SU-DHL-6 (cell line): Measurements from ENCODE around the gene HNF4A.

Source experiments
- H2AFZ ChIP-seq: fragments of 200-600 bp; sonication (generic); 2 replicates; pipeline ENCODE4 v1.6.1; 2014; ENCODE audit warnings: low read depth, mild to moderate bottlenecking, moderate library complexity, mixed read lengths, antibody characterized with exemption, low read length; ENCODE audit not compliant: severe bottlenecking
- H3F3A ChIP-seq: fragments of 200-600 bp; shearing (Covaris generic); 2 replicates; pipeline ENCODE4 v1.6.0; 2016; ENCODE audit warnings: antibody characterized with exemption, mild to moderate bottlenecking; ENCODE audit not compliant: insufficient read depth
- H3K27ac ChIP-seq: fragments of 200-600 bp; sonication (generic); 2 replicates; pipeline ENCODE4 v1.5.1; 2016; ENCODE audit warnings: low read depth, mild to moderate bottlenecking, low read length, moderate library complexity, mixed read lengths
- H3K27me3 ChIP-seq: fragments of 200-600 bp; sonication (generic), shearing (Covaris generic); 2 replicates; pipeline ENCODE4 v1.6.0; 2014; ENCODE audit warnings: mild to moderate bottlenecking, low read length
- H3K36me3 ChIP-seq: fragments of 200-600 bp; sonication (generic); 2 replicates; pipeline ENCODE4 v1.6.1; 2014; ENCODE audit warnings: mild to moderate bottlenecking, low read length, mixed read lengths
- H3K4me2 ChIP-seq: fragments of 300-600, 200-600 bp; shearing (Covaris generic), sonication (generic); 2 replicates; pipeline ENCODE4 v1.6.0; 2014; ENCODE audit warnings: low read length, low read depth, mild to moderate bottlenecking; ENCODE audit not compliant: poor library complexity, severe bottlenecking
- H3K4me3 ChIP-seq: fragments of 200-600 bp; sonication (generic); 2 replicates; pipeline ENCODE4 v1.5.1; 2014; ENCODE audit warnings: antibody characterized with exemption, low read length, mild to moderate bottlenecking, mixed read lengths; ENCODE audit not compliant: insufficient read depth, poor library complexity, severe bottlenecking
- H3K79me2 ChIP-seq: fragments of 200-600 bp; sonication (generic); 2 replicates; pipeline ENCODE4 v1.6.1; 2014; ENCODE audit warnings: mild to moderate bottlenecking, low read length, moderate library complexity; ENCODE audit not compliant: insufficient read depth
- H3K9ac ChIP-seq: fragments of 200-600 bp; sonication (generic); 2 replicates; pipeline ENCODE4 v1.7.0; 2014; ENCODE audit warnings: mild to moderate bottlenecking, low read length
- H3K9me2 ChIP-seq: fragments of 200-600 bp; sonication (generic); replicated peaks from 2 replicates; pipeline ENCODE4 v1.6.1; 2014; ENCODE audit warnings: low read length; ENCODE audit not compliant: insufficient read depth
- H3K9me3 ChIP-seq: fragments of 200-600 bp; sonication (generic); 2 replicates; pipeline ENCODE4 v1.6.1; 2014; ENCODE audit warnings: low read length, mixed read lengths; ENCODE audit not compliant: insufficient read depth
- H4K20me1 ChIP-seq: fragments of 200-600 bp; sonication (generic); 2 replicates; pipeline ENCODE4 v1.6.1; 2014; ENCODE audit warnings: low read depth, mild to moderate bottlenecking, antibody characterized with exemption, low read length, moderate library complexity, mixed read lengths
- CTCF ChIP-seq: fragments of 200-600 bp; sonication (generic); IDR thresholded peaks from one replicate; pipeline ENCODE4 v1.5.1; 2017; ENCODE audit warnings: antibody characterized with exemption, mild to moderate bottlenecking, low read length, moderate library complexity; ENCODE audit not compliant: insufficient read depth, poor library complexity, severe bottlenecking
- EZH2phosphoT487 ChIP-seq: fragments of 200-600 bp; sonication (generic), shearing (Covaris generic); conservative IDR thresholded peaks from 2 replicates; pipeline ENCODE4 v1.6.1; 2018; ENCODE audit warnings: mild to moderate bottlenecking, antibody characterized with exemption, low read length, moderate library complexity, mixed read lengths

Gene HNF4A

GRCh38 chr20:44455126-44455525 lies 99.6 kb downstream of the HNF4A start:
- Histone ChIP-seq H4K20me1 (no peaks in the 10 kb centered on the region), H3K36me3 (no peaks in the 10 kb centered on the region), H3K9me3 (no peaks in the 10 kb centered on the region), H3K4me3 (no peak overlapping the region), H3K9me2 (no peaks in the 10 kb centered on the region), H3F3A (no peaks in the 10 kb centered on the region), H3K27me3 (no peaks in the 10 kb centered on the region), H2AFZ (no peak overlapping the region), H3K4me2 (no peak overlapping the region), H3K27ac (no peak overlapping the region), H3K9ac (no peak overlapping the region), H3K79me2 (no peaks in the 10 kb centered on the region)
- TF ChIP-seq EZH2phosphoT487, result no peak
- no peak for TF ChIP-seq CTCF

- H3K9me3 ChIP-seq, result no peaks in the 10 kb centered on the region
- no peaks in the 10 kb centered on the region for H3K9me2 ChIP-seq
- no peak overlapping the region for H3K4me2 ChIP-seq
- TF ChIP-seq CTCF (no peak), EZH2phosphoT487 (no peak)
- H3K79me2 ChIP-seq, result no peaks in the 10 kb centered on the region
- no peaks in the 10 kb centered on the region for H3F3A ChIP-seq
- H3K27me3 ChIP-seq, result no peaks in the 10 kb centered on the region
- H3K36me3 ChIP-seq, result no peaks in the 10 kb centered on the region
- no peaks in the 10 kb centered on the region for H4K20me1 ChIP-seq
- H3K27ac ChIP-seq, result no peak overlapping the region
- H3K9ac ChIP-seq, result no peak overlapping the region
- no peak overlapping the region for H3K4me3 ChIP-seq
- H2AFZ ChIP-seq, result no peak overlapping the region
These were observed 101.1 kb downstream of the HNF4A start for GRCh38 chr20:44456611-44457010.

- Histone ChIP-seq H3K36me3 (no peaks in the 10 kb centered on the region), H3K4me3 (no peak overlapping the region), H2AFZ (no peak overlapping the region), H3K79me2 (no peaks in the 10 kb centered on the region), H3F3A (no peaks in the 10 kb centered on the region), H3K4me2 (no peak overlapping the region), H3K27ac (no peak overlapping the region), H3K27me3 (no peaks in the 10 kb centered on the region), H3K9me3 (no peaks in the 10 kb centered on the region), H4K20me1 (no peaks in the 10 kb centered on the region), H3K9me2 (no peaks in the 10 kb centered on the region), H3K9ac (no peak overlapping the region)
- TF ChIP-seq EZH2phosphoT487 (no peak), CTCF (no peak)
These were observed 101.5 kb downstream of the HNF4A start for GRCh38 chr20:44457016-44457415.

- H3K27ac ChIP-seq, result no peak overlapping the region
- no peaks in the 10 kb centered on the region for H3K9me3 ChIP-seq
- H3F3A ChIP-seq, result no peaks in the 10 kb centered on the region
- H3K36me3 ChIP-seq, result no peaks in the 10 kb centered on the region
- H3K27me3 ChIP-seq, result no peaks in the 10 kb centered on the region
- H3K79me2 ChIP-seq, result no peaks in the 10 kb centered on the region
- H3K4me3 ChIP-seq, result no peak overlapping the region
- TF ChIP-seq CTCF (no peak), EZH2phosphoT487 (no peak)
- H4K20me1 ChIP-seq, result no peaks in the 10 kb centered on the region
- no peak overlapping the region for H3K4me2 ChIP-seq
- no peak overlapping the region for H3K9ac ChIP-seq
- H3K9me2 ChIP-seq, result no peaks in the 10 kb centered on the region
- H2AFZ ChIP-seq, result no peak overlapping the region
These were observed 103.8 kb downstream of the HNF4A start for GRCh38 chr20:44459271-44459670.
